A673 (cell line): ENCODE results near the gene CLDN20.

ENCODE experiments used
- EZH2 ChIP-seq: fragments of 200-600 bp; sonication (generic); IDR thresholded peaks from 2 replicates; pipeline ENCODE4 v1.6.1; 2017; ENCODE audit warnings: borderline replicate concordance, low read depth, mild to moderate bottlenecking, mixed read lengths, antibody characterized with exemption, low read length; ENCODE audit not compliant: poor library complexity, severe bottlenecking
- TF ChIP-seq, protein P1 (sequence below): fragments of 300-800, 200-600 bp; sonication (generic); conservative IDR thresholded peaks from 2 replicates; pipeline ENCODE4 v1.5.1; 2017; ENCODE audit warnings: low read depth, mild to moderate bottlenecking, antibody characterized with exemption, low read length, moderate library complexity, mixed read lengths

DNA sequence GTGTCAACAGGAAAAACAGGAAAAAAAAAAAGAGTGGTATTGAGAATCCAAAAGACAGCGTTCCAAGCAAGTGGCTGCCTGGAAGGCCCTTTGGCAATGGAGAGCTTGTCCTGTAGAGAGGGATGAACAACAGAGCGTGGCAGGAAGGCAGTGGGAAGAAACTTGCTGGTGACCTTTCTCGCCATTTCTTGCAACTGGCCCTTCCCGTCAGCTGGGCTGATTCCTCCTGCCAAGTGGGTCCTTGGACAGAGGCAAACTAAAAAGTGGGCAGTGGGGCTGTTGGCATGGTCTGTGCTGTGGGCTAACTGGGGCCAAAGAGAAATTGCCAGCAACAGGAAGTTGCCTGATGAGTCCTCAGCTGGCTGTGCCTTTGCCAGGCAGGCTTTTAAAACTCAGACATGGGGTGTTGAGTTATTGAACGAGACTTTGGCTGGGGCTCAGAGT, 43.9 kb upstream of the CLDN20 start:
- TF ChIP-seq, protein P1, sequence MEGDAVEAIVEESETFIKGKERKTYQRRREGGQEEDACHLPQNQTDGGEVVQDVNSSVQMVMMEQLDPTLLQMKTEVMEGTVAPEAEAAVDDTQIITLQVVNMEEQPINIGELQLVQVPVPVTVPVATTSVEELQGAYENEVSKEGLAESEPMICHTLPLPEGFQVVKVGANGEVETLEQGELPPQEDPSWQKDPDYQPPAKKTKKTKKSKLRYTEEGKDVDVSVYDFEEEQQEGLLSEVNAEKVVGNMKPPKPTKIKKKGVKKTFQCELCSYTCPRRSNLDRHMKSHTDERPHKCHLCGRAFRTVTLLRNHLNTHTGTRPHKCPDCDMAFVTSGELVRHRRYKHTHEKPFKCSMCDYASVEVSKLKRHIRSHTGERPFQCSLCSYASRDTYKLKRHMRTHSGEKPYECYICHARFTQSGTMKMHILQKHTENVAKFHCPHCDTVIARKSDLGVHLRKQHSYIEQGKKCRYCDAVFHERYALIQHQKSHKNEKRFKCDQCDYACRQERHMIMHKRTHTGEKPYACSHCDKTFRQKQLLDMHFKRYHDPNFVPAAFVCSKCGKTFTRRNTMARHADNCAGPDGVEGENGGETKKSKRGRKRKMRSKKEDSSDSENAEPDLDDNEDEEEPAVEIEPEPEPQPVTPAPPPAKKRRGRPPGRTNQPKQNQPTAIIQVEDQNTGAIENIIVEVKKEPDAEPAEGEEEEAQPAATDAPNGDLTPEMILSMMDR = no peak
- TF ChIP-seq EZH2 = no peak
